Left renal cortex interstitium (tissue), 4 donors: Measurements from ENCODE around the gene TBCD. TPM values are rescaled to one million over a fixed set of nuclear protein-coding genes. Genes with fewer than 3 reads are reported as not detected.

Experiments
- DNase-seq, 4 donors: peaks; one replicate each; pipeline ENCODE4 v3.0.0-alpha.2; 2013; ENCODE audit warnings: low read depth in 4 of 4, low spot score in 2 of 4, missing footprints in 1 of 4
- polyA plus RNA-seq, 4 donors: library from polyadenylated mRNA; unstranded; fragments of 120-200 nt; gene quantifications; one replicate each; pipeline ENCODE4 v1.2.1, GENCODE V29; 2013; ENCODE audit not compliant: insufficient read length in 4 of 4

The TBCD gene
- polyA plus RNA-seq, 4 donors: 60.5 to 87.2 (median 73.3) TPM

DNA sequence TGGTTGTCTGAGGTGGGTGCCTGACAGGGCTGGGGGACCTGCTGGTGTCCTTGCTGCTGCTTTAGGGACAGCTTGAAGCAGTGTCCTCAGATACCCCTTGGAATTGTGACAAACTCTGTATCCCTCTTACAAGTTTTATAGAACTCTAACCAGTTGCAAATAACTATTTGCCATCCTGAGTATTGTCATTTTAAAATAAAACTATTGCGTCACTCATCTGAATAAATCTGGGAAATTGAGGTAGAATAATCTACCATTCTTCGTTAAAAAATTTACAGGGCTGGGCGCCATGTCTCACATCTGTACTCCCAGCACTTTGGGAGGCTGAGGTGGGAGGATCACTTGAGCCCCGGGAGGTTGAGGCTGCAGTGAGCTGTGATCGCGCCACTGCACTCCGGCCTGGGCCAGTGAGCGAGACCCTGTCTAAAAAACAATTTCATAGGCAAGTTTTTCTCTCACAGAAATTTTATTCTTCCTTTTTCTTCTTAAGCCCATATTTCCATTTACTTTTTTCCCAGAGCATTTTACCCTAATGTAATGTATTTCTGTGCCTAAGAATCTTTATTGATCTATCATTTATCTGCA lies 73.8 kb downstream of the TBCD start:
- no peak for DNase-seq

DNA sequence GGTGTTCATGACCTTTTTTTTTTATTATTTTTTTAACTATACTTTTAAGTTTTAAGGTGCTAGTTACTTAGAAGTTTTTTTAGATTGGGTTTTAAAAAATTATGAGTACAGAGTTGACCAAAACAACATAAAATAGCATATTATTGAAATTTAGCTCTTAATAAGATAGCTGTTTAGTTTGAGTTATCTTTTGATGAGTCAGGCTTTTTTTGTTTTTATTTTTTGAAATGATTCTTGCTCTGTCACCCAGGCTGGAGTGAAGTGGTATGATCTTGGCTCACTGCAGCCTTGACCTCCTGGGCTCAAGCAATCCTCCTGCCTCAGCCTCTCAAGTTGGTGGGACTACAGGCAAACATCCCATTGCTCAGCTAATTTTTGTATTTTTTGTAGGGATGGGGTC lies 74.3 kb downstream of the TBCD start:
- DNase-seq: no peak

DNA sequence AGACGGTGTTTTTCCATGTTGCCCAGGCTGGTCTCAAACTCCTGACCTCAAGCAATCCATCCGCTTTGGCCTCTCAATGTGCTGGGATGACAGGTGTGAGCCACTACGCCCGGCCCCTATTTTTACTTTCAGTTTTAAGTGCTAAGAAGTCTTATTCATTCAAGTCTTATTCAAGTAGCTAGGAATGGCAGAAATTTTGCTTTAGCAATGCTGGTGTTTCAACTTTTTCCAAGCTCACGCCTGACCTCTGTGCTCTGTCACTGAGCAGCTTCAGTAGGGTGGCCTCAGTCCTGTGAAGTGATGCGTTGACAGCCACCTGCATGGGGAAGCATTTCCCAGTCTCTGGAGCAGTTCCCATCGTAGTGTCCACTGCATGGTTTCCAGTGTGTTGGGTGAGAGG lies 75.1 kb downstream of the TBCD start:
- DNase-seq: no peak

DNA sequence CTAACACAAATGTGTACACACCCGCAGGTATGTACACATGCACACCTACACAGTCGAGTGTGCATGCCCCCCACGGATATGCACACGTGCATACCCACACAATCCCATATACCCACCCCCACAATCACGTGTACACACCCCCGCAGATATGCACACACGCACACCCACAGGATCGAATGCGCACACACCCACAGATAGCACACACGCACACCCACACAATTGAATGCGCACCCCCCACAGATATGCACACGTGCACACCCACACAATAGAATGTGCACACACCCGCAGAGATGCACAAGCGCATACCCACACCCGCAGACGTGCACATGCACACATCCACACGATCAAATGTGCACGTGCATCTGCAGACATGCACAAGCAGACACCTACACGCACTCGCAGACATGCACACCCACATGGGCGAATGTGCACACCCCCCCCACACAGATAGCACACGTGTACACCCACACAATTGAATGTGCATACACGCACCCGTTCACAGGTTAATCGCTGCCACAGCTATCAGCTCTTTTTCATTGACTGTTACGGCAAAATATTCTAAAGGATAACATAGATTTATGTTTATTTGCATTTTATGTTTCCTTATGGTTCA lies 77.1 kb downstream of the TBCD start:
- no peak for DNase-seq

DNA sequence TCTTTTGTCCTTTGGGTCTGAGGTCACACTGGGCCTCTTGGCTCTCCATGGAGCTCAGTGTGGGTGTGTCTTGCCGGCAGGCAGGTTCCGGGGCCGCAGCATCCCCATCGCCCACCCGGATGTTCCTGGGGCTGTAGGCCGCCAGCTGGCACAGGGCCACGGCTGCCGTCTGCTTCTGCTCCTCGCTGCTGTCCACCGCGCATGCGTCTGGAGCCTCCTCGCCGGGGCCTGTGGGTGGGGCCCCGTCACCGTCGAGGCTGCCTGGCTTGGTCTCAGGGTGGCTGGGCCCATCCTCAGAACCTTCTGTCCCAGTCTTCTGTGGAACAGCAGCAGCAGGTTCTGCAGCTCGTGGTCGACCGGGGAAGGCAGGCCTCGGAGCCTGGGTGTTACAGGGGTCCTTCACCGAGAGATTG lies 78.4 kb downstream of the TBCD start:
- DNase-seq: no peak

DNA sequence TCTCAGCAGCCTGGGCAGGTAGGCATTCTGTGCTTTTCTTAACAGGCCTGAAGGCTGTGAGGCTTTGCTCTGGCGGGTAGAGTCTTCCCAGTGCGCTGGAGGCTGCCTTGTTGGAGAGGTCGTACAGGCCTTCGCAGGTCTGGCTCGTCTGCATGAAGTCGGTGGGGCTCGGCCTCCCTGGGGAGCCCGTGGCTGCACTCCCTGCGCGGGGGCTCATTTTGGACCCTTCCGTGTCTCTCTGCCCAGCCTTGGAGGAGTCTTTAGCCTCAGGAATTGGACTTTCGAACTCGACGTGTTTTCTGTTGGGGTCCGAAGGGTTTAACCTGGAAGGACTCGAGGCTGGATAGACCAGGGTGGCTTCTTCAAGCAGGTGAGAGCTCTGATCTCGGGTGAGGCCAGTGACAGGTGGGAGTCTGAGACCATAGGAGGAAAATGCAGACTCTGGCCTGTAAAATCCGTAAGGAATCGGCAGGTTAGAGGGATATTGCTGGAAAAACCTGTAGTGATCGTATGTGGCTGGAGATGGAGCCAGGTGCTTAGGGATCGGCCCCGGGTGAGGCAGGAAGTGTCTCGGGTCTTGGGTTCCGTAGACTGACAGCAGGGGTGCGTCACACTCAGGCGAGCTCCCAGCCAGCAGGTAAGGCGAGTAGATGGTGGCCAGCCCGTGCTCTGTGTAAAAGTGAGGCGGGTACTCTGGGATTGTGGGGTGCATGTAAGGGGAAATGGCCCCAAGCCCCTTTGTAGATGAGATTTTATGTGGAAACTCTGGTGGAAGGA lies 79.4 kb downstream of the TBCD start:
- no peak for DNase-seq

DNA sequence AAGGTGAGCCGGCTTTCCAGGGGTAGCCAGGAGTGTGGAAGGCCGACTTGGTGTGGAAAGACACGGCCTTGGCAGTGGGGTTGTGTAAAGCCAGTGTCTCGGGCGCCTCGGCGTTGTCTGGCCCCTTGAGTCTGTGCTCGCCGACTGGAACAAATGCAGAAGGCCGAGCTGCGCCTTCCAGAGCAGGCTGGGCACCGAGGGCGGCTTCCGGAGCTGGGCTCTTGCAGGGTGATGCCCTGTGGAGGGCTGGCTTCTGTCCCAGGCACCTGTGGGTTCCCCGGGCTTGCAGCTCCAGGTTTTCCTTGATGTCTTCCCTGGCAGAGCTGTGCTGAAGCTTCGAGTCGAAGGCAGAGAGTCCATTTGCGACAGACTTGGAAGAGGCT lies 79.9 kb downstream of the TBCD start:
- DNase-seq: no peak

DNA sequence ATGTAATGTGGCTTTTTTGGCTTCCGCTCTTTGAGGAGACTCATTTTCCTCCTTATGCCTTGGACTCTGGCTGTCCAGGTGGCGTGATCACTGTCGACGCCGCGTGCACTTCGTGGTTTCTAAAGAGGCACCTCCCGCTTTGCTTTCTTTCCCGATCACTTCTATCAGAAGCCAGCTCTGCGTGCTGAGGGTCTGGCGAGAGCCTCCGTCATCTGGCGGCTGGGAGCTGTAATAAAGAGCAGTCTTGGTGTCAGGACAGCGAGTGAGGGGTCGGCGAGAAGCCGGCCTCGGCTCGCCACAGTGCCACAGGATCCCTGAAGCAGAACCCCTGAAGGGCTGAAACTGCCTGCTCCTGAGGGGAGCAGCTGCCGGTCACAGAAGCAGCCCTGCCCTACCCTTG lies 80.5 kb downstream of the TBCD start:
- DNase-seq: no peak

DNA sequence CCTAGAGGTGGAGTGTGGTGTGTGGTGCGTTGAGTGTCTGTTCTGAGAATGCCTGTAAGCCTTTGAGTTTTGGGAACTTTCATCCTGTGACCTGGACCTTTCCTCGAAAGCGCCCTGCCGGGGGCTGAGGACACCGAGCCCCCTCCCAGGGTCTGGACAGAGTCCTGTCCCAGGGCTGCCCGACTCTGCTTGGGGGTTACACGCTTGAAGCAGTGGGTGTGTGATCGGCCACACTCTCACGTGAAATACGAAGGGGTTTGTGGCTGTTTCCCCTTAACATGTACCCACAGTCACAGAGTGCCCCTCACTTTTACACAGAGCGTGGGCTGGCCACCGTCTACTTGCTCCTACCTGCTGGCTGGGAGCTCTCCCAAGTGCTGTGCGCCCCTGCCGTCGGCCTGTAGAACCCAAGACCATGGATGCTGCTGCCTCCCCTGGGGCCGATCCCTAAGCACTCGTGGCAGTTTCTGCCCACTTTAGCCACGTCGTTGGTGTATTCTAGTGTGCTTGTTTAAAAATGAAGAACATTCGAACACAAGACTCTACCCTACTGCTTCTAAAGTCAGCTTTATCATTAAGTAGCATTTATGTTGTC lies 81.1 kb downstream of the TBCD start:
- no peak for DNase-seq

DNA sequence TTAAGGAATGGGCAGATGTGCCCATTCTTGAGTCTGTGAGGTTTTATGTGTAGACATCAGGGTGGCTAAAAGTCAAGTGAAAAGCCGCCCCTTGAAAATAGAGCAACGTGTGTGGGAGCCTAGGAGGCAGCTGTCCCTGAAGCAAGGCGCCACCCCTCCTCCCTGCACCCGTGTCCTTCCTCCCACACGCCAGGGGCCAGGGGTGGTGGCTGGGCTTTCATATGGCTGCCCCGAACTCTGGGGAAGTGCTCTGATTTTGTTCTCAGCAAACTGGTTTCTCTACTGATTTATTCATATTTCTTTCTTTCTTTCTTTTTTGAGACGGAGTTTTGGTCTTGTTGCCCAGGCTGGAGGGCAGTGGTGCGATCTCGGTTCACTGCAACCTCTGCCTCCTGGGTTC lies 83.3 kb downstream of the TBCD start:
- DNase-seq: no peak

DNA sequence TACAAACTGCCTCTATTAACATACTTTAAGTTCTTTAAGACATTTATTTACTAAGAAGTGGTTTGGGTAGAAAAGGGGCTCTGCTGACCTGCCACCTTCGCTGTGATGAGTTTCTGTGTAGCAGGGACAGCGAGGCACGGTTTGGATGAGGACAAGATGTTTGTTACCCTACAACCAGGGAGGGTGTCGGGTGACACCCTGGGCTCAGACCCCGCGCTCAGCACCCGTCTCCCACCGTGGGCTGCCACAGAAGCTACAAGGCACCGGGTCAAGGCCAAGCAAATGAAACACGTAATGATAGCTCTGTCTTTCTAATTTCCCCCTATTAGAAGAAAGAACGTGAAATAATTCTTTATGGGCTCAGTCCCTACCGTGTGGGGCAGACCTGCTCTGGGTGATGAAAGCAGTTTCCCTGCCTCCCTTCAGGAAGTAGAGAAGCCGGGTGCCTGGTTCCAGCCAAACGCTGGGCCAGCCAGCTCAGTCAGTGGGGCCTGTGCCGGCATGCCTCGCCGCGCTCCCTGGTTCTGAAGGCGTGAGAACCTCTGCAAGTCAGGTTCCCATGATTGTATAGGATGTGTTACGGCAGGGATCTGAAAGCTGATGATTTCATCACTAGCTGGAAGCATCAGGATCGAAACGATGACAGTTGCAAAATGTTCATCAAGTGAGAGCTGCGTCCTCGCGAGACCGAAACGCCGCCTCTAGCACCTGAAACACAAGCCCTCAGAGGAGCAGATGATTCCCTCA lies 84.1 kb downstream of the TBCD start:
- DNase-seq: no peak

DNA sequence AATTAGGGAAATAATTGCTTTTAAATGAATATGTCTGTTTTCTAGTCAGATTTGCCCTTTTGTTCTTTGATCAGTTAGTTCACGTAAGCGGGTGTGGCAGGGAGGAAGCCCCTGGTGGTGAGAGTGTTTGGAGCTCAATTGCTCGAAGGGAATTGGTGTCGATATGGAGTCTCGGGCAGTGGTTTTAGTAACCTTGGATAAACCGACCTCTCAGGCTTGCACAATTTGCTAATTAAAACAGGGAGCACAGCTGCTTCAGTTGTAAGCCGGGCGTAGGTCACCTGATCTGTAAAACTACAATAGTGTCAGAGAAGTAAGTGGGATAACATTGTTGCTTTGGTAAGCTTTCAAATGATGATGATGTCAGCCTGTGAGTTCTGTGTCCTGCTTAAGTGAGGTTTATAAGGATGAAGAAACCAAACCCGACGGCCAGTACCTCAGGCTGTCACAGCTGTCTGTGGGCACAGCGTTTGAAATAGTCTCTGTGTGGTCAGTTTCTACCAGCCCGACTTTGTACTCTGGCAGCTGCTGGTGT lies 85.0 kb downstream of the TBCD start:
- DNase-seq: no peak

DNA sequence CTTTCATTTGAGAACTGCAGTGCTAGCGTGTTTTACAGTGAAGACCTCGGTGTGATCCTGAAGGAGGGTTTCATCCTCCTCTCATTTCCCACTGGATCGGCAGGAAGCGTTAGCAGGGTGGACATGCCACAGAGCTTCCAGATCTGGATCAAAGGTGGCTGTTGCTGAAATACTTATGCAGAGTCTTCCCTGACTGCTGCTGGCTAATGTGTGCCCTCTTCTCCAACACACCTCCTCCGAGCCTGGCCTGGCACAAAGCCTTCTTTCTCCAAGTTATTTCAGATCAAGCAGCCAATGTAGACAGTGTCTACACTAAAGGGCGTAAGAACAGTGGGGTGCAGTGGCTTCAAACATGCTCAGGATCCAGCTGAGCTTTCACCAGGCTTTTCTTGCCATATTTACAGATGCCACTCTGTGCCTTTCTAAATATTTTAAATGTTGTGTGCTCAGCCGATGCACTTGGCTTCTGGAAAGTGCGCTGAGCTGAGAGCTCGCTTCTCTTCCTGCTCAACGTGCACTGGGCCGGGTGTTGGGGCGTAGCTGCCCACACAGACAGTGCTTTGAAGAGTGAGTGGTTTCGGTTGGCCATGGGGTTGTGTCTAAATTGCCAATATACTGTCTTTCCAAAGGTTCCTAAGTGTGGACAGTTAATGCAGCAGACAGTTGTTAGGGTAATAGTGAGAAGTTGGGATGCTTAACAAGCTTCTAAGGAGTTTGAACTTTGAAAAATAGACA lies 85.9 kb downstream of the TBCD start:
- DNase-seq: no peak

DNA sequence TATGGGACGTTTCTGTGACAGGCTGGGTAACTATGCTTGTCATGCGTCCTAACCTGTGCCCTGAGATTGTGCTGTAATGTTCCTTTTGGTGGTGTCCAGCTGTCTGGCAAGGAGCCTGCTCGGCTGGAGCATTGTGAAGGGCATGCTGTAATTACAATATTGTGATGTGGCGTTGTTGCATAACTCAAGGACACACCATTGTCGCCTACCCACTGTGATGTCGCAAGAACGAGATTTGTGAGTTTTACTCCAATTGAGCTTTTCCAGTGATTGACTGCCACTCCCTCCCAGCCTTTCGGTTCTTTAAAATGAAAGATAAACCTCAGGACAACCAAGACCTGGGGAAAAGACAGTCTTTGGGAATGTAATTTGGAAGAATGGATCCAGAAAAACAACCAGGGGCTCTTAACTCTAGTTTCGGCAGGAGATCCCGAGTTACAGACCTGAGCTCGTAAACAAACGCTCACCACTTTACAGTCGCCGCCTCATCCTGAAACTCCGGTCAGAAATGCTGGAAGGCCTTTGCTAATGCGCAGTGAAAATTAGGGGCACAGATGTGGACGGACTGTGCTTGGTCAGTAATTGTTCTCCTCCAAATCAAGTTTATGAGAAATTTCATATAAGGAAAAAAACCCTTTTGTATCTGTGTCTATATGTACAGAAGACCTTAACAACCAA lies 86.7 kb downstream of the TBCD start:
- no peak for DNase-seq

DNA sequence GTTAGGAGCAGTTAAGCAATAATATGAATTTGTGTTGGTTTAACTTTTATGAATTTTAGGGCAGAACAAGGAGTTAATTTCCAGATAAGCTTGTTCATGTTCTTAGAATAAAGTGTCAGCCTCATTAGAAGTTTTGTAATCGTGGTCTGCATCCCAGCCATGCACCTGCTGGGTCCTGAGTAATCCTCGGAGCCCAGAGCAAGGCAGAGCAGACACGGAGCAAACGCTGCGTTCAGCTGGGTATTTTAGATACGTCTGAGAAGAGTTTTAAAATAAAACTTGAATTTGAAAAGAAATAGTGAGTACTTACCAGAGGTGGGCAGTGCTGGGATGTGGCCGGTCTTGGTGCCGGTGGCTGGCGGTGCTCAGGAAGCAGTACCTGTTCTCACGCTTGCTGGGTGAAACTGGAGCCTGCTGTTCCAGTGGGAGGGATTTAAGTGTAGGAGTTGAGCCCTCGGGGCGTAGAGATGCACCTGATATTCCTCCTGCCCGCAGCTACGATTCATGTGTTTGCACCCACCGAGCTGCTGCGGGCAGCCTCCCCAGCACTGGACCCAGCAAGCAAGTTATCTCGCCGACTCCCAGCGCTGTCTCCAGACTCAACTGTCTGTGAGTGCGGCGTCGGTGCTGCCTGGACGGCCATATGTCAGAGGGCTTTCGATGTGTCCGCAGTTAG lies 87.9 kb downstream of the TBCD start, which contains the start of gene ZNF750:
Gene ZNF750, minus strand, starts transcription at position 406 of the 676 bp plus-strand sequence. CDS start 7,568 bp downstream, outside the sequence.
- DNase-seq: no peak

DNA sequence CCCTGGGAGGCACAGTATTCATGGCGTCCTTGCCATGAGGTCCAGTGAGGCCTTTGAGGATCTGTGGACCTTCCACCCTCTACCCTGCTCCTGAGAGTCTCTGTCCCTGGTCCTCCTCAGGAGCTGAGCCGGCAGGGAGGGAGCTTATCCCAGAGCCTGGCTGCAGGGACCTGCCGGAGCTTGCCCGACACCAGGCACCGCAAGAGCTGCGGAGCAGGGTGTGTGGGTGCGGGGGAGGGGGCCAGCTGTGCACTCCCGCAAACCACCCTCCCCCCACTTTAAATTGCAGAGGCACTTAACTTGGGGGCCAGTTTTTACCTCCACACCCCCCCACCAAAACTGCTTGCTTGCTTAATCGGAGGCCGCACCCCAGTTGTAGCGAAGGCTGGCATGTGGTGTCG lies 88.6 kb downstream of the TBCD start:
- DNase-seq: no peak

DNA sequence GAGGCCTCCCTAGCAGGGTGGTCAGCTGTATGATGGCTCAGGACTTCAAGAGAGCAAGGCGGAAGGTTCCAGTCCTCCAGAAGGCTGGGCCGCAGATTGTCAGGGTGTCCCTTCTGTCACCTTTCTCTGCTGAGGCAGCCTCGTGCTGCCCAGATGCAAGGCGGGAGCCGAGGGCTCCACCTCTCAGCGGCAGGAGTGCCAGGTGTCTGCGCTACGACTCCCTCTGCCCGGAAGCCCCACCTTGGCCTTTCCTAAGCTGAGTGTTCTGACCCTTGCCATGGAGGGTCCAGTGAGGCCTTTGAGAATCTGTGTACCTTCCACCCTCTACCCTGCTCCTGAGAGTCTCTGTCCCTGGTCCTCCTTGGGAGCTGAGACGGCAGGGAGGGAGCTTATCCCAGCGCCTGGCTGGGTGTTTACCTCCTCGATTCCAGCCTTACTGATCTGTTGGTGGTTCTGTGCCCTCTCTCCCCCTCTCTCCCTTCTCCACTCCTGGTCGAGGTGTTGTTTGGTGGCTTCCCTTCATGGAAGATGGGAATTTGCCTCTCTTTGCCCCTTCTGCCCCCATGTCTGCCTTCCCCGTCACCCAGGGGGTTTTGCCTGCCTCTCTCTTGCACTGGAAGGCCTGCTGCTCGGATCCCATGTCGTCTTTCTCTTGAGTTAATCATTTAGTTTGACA lies 90.2 kb downstream of the TBCD start:
- no peak for DNase-seq
